Naive thymus-derived CD4-positive, alpha-beta T cell (primary cell): Measurements from ENCODE around the gene MYBBP1A. TPM values are rescaled to one million over a fixed set of nuclear protein-coding genes. Genes with fewer than 3 reads are reported as not detected.

Source experiments
- ATAC-seq: fragments of 150-1000 bp; cut with Tn5 transposase; 2 replicates; pipeline ENCODE4 v1.10.0; 2021; ENCODE audit warnings: mild to moderate bottlenecking, moderate library complexity
- CTCF ChIA-PET: fragments of 350-600 bp; sonication (Branson Sonifier 250); formaldehyde crosslinking; loops from one replicate; lab custom pipeline; 2021; ENCODE audit warnings: antibody characterized with exemption; lab: Charles Lee
- POLR2A ChIA-PET: fragments of 350-600 bp; sonication (Branson Sonifier 250); formaldehyde crosslinking; loops from one replicate; lab custom pipeline; 2021; ENCODE audit warnings: antibody characterized with exemption, inconsistent platforms; lab: Charles Lee
- DNase-seq, 9 donors: peaks; one replicate each; pipeline versions ENCODE4 v3.0.0 to v3.0.0-alpha.2; 2020 to 2022; ENCODE audit warnings: mixed read lengths in 1 of 9
- H3K27ac ChIP-seq: one replicate; pipeline ENCODE4 v1.7.0; 2013; ENCODE audit warnings: mild to moderate bottlenecking, low read depth, low read length, moderate library complexity
- H3K27me3 ChIP-seq, 2 donors: one replicate each; pipeline ENCODE4 v1.7.0; 2013; ENCODE audit warnings: low read length in 2 of 2, mild to moderate bottlenecking in 2 of 2, moderate library complexity in 2 of 2; ENCODE audit not compliant: control insufficient read depth in 2 of 2, insufficient read depth in 2 of 2
- H3K36me3 ChIP-seq, 3 experiments: 1 replicate in 2 of 3; 2 replicates in 1 of 3; pipeline ENCODE4 v1.7.0; 2013; ENCODE audit warnings: low read length in 3 of 3, mild to moderate bottlenecking in 3 of 3, moderate library complexity in 1 of 3; ENCODE audit not compliant: insufficient read depth in 3 of 3, control insufficient read depth in 2 of 3
- H3K4me1 ChIP-seq, 2 donors: one replicate each; pipeline ENCODE4 v1.7.0; 2013; ENCODE audit warnings: low read length in 2 of 2, mild to moderate bottlenecking in 2 of 2, moderate library complexity in 1 of 2; ENCODE audit not compliant: control insufficient read depth in 2 of 2, insufficient read depth in 2 of 2
- H3K4me3 ChIP-seq: 2 replicates; pipeline ENCODE4 v1.7.0; 2013; ENCODE audit warnings: mild to moderate bottlenecking, low read length
- H3K9me3 ChIP-seq, 3 experiments: 1 replicate in 2 of 3; 2 replicates in 1 of 3; pipeline ENCODE4 v1.7.0; 2013; ENCODE audit warnings: low read length in 3 of 3; ENCODE audit not compliant: control insufficient read depth in 2 of 3
- H3K27ac Mint-ChIP-seq, 9 donors: one replicate each; pipeline ENCODE4 v1.8.0; 2020 to 2022; ENCODE audit warnings: mixed read lengths in 9 of 9, mild to moderate bottlenecking in 8 of 9, moderate library complexity in 5 of 9, inconsistent platforms in 2 of 9
- H3K27me3 Mint-ChIP-seq, 5 donors: one replicate each; pipeline ENCODE4 v1.8.0; 2021 to 2022; ENCODE audit warnings: mixed read lengths in 5 of 5, mild to moderate bottlenecking in 1 of 5
- H3K36me3 Mint-ChIP-seq, 5 donors: one replicate each; pipeline ENCODE4 v1.8.0; 2020 to 2022; ENCODE audit warnings: mixed read lengths in 5 of 5, mild to moderate bottlenecking in 3 of 5, inconsistent platforms in 1 of 5
- H3K4me1 Mint-ChIP-seq, 7 donors: one replicate each; pipeline ENCODE4 v1.8.0; 2020 to 2022; ENCODE audit warnings: mixed read lengths in 7 of 7, mild to moderate bottlenecking in 3 of 7, inconsistent platforms in 1 of 7
- H3K4me3 Mint-ChIP-seq, 10 donors: one replicate each; pipeline ENCODE4 v1.8.0; 2020 to 2022; ENCODE audit warnings: mild to moderate bottlenecking in 10 of 10, mixed read lengths in 10 of 10, moderate library complexity in 6 of 10, inconsistent platforms in 2 of 10
- H3K9me3 Mint-ChIP-seq, 11 donors: one replicate each; pipeline ENCODE4 v1.8.0; 2020 to 2022; ENCODE audit warnings: mixed read lengths in 11 of 11, mild to moderate bottlenecking in 4 of 11, inconsistent platforms in 1 of 11, moderate library complexity in 1 of 11
- intact Hi-C, 2 donors: fragments of 100-400 bp; cut with micrococcal nuclease; formaldehyde crosslinking; loops; one replicate each; pipeline ENCODE4 v1.15.1; 2023
- polyA plus RNA-seq, 2 donors: library from polyadenylated mRNA; unstranded; fragments of 300-500 nt; fragmentation: Illumina TruSeq; gene quantifications; one replicate each; pipeline ENCODE4 v1.2.3, GENCODE V29; 2021
- total RNA-seq, 6 experiments: library from RNA in 5 of 6; stranded (reverse) in 5 of 6; gene quantifications; 1 replicate in 5 of 6; 2 replicates in 1 of 6; pipeline ENCODE4 v1.2.3 and lab custom pipeline; 2021 to 2026

Gene MYBBP1A
- total and polyA plus RNA-seq, 7 experiments from 2014 or later: 21.0 to 81.8 (median 74.3) TPM

DNA sequence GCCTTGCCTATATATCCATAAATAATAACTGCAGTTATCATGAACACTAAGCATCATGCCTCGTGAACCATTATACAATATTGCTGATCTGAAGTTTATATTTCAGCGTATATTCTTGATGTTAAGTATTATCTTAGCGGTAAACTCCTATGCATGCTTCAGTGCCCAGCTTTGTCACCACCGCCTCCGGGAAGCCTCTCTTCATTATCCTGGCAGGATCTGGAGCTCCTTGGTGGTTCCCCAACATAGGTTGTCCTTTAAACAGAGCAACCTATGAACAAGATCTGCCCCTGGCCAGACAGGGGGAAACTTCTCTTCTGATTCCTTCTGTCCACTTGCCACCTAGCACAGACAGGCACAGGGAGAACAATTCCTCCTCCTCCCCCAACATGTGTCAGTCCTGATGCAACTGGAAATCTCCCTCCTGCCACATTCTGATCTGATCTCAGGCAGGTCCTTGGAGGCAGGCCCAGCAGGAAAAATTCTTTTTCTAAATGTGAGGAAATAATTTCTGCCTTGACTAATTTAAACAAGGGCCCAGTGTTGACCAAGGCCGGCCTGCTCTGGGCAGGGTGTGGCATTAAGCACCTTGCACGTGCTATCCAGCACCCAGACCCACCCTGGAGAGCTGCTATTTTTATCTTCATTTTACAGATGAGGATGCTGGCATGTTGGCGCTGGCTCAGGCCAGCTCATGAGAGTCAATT lies 34.1 kb downstream of the MYBBP1A start:
- CTCF ChIA-PET: no interaction called here
- H3K9me3 Mint-ChIP-seq: no peaks in the 10 kb centered on the region
- intact Hi-C loops: no loop called here

DNA sequence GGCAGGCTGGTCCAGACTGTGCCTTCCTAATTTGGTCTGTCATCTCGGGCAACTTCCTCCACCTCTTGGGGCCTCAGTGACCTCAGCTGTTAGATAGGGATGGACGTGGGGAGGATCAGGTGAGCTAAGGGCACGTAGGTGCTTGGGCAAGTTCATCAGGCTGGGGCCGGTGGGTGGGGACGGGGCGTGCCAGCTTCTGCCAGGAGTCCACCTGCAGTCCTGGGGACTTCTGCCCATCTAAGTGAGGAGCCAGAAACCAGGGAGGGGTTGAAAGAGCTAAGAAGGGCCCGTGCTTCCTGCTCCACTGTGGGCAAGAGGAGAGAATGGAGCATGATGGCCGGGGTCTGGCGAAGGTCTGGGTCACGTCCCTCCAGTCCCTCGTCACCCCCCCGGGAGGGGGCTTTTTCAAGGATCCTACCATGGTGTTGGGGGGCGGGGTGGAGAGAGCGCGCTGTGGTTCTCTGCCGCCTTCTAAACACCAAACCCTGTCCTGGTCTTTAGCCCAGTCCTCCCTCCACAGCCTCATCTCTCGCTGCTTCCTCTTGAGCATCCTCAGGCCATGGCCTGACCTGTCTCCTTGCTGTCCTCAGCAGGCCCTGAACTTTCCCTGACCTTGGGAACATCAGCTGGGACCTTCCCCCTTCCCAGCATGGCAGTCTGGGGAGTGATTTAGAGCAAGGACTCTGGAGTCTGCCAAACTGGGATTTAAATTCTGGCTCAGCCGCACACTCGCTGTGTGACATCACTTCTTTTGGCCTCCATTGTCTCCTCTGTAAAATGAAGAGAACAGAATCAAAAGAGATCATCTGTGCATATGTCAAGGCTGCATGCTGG lies 34.9 kb downstream of the MYBBP1A start:
- no peak for ATAC-seq
- Mint-ChIP-seq H3K27me3 (no peaks in the 10 kb centered on the region), H3K9me3 (no peaks in the 10 kb centered on the region), H3K36me3 (peaks cover 0 to 2% (median 0%) of the 10 kb centered on the region in 5 donors), H3K4me1 (peaks cover 0 to 3% (median 0%) of the 10 kb centered on the region in 7 donors), H3K27ac (no peak overlapping the region), H3K4me3 (no peak overlapping the region)
- no peak overlapping the region for H3K27ac ChIP-seq
- ChIA-PET CTCF (no interaction called here), POLR2A (no interaction called here)
- intact Hi-C loops: no loop called here
- no peak for DNase-seq
- no peak overlapping the region for H3K4me3 ChIP-seq
- no peaks in the 10 kb centered on the region for H3K9me3 ChIP-seq
- no peaks in the 10 kb centered on the region for H3K36me3 ChIP-seq
- H3K4me1 ChIP-seq: no peaks in the 10 kb centered on the region
- H3K27me3 ChIP-seq: no peaks in the 10 kb centered on the region

More for the DNA sequence above, 34.1 kb downstream of the MYBBP1A start:
- no peak overlapping the region for H3K4me3 Mint-ChIP-seq
- peaks cover 0 to 3% (median 0%) of the 10 kb centered on the region in 7 donors for H3K4me1 Mint-ChIP-seq
- Histone ChIP-seq H3K9me3 (no peaks in the 10 kb centered on the region), H3K4me1 (no peaks in the 10 kb centered on the region), H3K27ac (no peak overlapping the region), H3K4me3 (no peak overlapping the region), H3K36me3 (no peaks in the 10 kb centered on the region), H3K27me3 (no peaks in the 10 kb centered on the region)
- DNase-seq: no peak
- POLR2A ChIA-PET: no interaction called here
- no peak for ATAC-seq
- H3K27ac Mint-ChIP-seq: no peak overlapping the region
- peaks cover 0 to 2% (median 0%) of the 10 kb centered on the region in 5 donors for H3K36me3 Mint-ChIP-seq
- H3K27me3 Mint-ChIP-seq: no peaks in the 10 kb centered on the region

DNA sequence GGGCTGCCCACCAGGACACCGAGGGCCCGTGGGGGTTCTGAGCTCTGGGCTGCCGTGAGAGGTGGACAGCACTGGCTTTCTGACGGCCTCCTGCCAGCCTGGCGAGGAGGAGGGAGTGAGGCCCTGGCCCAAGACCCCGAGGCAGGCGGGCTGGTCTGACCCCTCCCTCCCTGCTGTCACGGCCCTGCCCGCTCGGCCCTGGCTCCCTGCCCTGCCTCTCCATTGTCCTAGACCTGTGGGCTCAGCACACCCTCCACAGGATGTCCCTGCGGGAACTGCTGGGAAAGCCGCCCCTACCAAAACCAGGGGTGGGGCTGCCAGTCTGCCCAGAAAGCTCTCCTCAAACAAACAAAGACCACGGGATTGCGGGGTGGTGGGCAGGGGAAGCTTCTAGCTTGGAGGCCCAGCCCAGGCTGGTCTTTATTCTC lies 35.8 kb downstream of the MYBBP1A start:
- H3K4me1 ChIP-seq: no peaks in the 10 kb centered on the region
- intact Hi-C loops: no loop called here
- H3K4me3 Mint-ChIP-seq: no peak overlapping the region
- H3K4me3 ChIP-seq: no peak overlapping the region
- no peaks in the 10 kb centered on the region for H3K27me3 Mint-ChIP-seq
- no peaks in the 10 kb centered on the region for H3K9me3 ChIP-seq
- H3K27ac Mint-ChIP-seq: no peak overlapping the region
- no peak for DNase-seq
- CTCF ChIA-PET: no interaction called here
- H3K9me3 Mint-ChIP-seq: no peaks in the 10 kb centered on the region
- H3K36me3 Mint-ChIP-seq: peaks cover 0 to 2% (median 0%) of the 10 kb centered on the region in 5 donors
- H3K27ac ChIP-seq: no peak overlapping the region
- no peaks in the 10 kb centered on the region for H3K36me3 ChIP-seq
- ATAC-seq: no peak
- POLR2A ChIA-PET: no interaction called here
- no peaks in the 10 kb centered on the region for H3K27me3 ChIP-seq
- H3K4me1 Mint-ChIP-seq: peaks cover 0 to 3% (median 0%) of the 10 kb centered on the region in 7 donors

DNA sequence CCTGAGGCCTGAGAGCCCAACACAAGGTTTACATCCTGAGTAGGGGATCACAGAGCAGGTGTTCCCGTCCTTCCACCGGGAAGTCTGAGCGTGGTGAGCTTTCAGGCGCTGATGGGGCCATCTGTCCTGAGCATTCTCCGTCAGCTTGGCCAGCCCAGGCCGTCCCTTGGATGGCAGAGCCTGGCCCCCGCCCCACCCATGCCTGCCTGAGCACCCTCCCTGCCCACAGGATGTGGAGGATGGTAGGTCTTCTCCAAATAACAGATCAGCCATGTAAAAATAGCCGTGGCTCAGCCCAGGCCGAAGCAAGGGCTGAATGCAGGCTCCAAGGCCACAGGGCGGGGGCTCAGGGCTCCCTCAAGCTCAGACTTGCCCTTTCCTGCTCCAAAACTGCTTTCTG lies 36.3 kb downstream of the MYBBP1A start:
- Histone ChIP-seq H3K4me1 (no peaks in the 10 kb centered on the region), H3K36me3 (no peaks in the 10 kb centered on the region), H3K4me3 (no peak overlapping the region), H3K27ac (no peak overlapping the region), H3K27me3 (no peaks in the 10 kb centered on the region), H3K9me3 (no peaks in the 10 kb centered on the region)
- H3K27ac Mint-ChIP-seq: no peak overlapping the region
- POLR2A ChIA-PET: no interaction called here
- no peak for DNase-seq
- peaks cover 0 to 3% (median 0%) of the 10 kb centered on the region in 7 donors for H3K4me1 Mint-ChIP-seq
- H3K9me3 Mint-ChIP-seq: no peaks in the 10 kb centered on the region
- H3K4me3 Mint-ChIP-seq: no peak overlapping the region
- H3K36me3 Mint-ChIP-seq: peaks cover 0 to 2% (median 0%) of the 10 kb centered on the region in 5 donors
- no peaks in the 10 kb centered on the region for H3K27me3 Mint-ChIP-seq
- CTCF ChIA-PET: no interaction called here
- no peak for ATAC-seq
- intact Hi-C loops: no loop called here

DNA sequence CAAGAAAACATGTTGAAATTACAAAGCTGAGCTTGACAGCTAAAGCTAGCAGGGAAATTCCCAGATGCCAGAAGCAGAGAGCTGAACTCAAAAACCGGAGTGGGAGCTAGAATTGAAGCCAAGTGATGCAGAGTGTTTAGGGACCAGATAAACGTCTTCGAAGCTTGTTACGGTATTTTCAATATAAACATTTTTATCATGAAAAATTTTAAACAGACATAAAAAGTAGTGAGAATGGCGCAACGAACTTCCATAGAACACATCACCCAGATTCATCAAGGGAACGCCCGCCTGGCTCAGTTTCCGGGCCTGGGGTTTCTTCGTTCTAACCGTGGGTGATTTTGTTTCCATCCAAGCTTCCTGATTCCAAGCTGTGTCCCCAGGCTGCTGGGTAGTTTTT lies 38.4 kb downstream of the MYBBP1A start:
- H3K4me3 Mint-ChIP-seq: no peak overlapping the region
- H3K27me3 ChIP-seq: no peaks in the 10 kb centered on the region
- H3K36me3 Mint-ChIP-seq: peaks cover 0 to 2% (median 0%) of the 10 kb centered on the region in 5 donors
- DNase-seq (no peak), ATAC-seq (no peak)
- no peaks in the 10 kb centered on the region for H3K9me3 ChIP-seq
- ChIA-PET CTCF (interaction anchor here (0.7 kb wide), 1 partner anchor 17 kb away, joined by 3 read pairs; no protein-coding TSS in a partner anchor), POLR2A (no interaction called here)
- H3K4me1 ChIP-seq: no peaks in the 10 kb centered on the region
- no peaks in the 10 kb centered on the region for H3K9me3 Mint-ChIP-seq
- H3K27ac Mint-ChIP-seq: no peak overlapping the region
- no peaks in the 10 kb centered on the region for H3K27me3 Mint-ChIP-seq
- intact Hi-C loops: no loop called here
- H3K27ac ChIP-seq: no peak overlapping the region
- H3K4me1 Mint-ChIP-seq: peaks cover 0 to 3% (median 0%) of the 10 kb centered on the region in 7 donors
- H3K4me3 ChIP-seq: no peak overlapping the region
- H3K36me3 ChIP-seq: no peaks in the 10 kb centered on the region

DNA sequence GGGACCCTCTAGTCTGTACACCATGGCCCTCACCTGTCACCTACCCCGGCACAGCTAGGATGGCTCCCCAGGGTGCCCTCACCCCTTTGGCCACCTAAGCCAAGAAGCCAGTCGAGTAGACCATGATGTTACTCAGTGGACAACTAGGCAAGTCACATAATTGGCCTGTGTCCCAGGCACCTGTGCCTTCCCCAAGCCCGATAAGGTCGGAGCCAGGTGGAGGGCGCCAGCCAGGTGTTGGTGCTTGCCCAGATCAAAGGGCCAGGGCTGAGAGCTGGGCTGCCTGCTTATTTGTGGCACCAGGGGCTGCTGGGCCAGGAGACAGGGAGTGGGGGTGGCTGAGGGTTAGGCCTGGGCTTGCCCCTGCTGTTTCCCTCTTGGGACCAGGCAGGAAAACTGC lies 39.7 kb downstream of the MYBBP1A start:
- no peaks in the 10 kb centered on the region for H3K9me3 Mint-ChIP-seq
- H3K4me3 ChIP-seq: no peak overlapping the region
- no peak overlapping the region for H3K27ac Mint-ChIP-seq
- no peaks in the 10 kb centered on the region for H3K4me1 ChIP-seq
- no peaks in the 10 kb centered on the region for H3K27me3 ChIP-seq
- peaks cover 0 to 8% (median 3%) of the 10 kb centered on the region in 7 donors for H3K4me1 Mint-ChIP-seq
- H3K9me3 ChIP-seq: no peaks in the 10 kb centered on the region
- ChIA-PET POLR2A (no interaction called here), CTCF (no interaction called here)
- H3K36me3 ChIP-seq: no peaks in the 10 kb centered on the region
- intact Hi-C loops: no loop called here
- ATAC-seq (no peak), DNase-seq (no peak)
- peaks cover 0 to 2% (median 0%) of the 10 kb centered on the region in 5 donors for H3K36me3 Mint-ChIP-seq
- H3K4me3 Mint-ChIP-seq: no peak overlapping the region
- peaks cover 0 to 3% (median 0%) of the 10 kb centered on the region in 5 donors for H3K27me3 Mint-ChIP-seq
- no peak overlapping the region for H3K27ac ChIP-seq
